GM19240 (cell line): ENCODE measurements around the gene CAMTA1.

Experiments used
- DNase-seq: peaks from one replicate; pipeline ENCODE4 v3.0.0; 2011; ENCODE audit warnings: low spot score; ENCODE audit not compliant: insufficient read length

Gene CAMTA1

GRCh38 chr1:7580923-7581753 is 795.9 kb downstream of the CAMTA1 start:
- no peak for DNase-seq

GRCh38 chr1:7581754-7582459 is 796.7 kb downstream of the CAMTA1 start:
- no peak for DNase-seq

DNA sequence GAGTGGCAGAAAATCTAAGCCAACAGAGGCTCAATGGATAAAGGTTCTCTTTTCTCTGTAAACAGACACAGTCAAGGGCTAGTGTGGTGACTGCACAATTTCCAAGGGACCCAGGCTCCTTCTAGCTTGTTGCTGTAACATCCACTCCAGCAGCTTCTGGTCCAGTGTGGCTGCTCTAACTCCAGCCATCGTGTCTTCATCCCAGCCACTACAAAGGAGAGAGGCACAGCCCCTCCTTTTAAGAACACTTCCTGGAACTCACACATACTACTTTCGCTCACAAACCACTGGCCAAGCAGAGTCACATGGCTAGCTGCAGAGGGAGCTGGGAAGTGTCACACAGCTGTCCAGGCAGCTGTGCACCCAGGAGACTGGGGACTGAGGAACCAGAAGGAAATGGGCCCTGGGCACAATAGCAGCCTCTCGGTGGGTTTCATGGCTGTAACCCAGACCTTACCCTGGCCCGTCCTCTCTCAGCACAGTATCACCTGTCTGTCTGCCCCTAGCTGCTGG is 797.3 kb downstream of the CAMTA1 start:
- no peak for DNase-seq

DNA sequence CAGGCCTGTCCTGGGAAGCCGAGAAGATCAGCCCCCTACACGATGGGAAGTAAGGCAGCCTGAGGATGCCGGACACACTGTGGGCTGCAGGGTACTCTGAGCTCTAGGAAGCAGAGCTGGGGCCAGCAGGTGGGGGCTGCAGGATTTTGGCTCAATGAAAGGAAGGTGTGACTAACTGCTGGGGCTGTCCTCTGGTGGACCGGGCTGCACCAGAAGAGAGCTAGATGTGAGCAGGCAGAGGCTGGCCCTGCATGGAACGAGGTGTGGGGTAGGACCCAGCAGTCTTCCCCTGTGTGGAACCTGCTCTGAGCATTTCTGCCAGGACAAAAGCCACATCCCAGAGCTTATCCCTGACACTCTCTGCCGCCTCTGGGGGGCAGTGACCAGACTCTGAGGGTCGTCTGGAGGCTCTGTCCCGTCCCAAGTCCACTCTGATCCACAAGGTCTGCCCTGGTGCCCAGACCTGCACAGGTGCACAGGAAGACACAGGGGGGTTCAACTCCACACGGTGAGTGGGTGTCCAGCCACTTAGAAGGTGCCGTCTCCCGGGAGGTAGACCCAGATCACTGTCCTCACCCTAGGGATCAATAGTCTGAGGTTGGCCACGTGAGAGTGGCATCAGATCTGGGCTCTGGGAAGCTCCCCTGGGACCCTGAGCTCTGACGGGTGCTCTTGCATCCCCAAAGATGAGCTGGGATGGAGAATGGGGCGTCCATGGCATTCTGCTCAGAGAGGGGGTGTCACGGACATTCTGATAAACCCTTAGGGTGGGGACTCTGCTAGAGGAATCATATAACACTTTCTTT is 798.2 kb downstream of the CAMTA1 start:
- no peak for DNase-seq

DNA sequence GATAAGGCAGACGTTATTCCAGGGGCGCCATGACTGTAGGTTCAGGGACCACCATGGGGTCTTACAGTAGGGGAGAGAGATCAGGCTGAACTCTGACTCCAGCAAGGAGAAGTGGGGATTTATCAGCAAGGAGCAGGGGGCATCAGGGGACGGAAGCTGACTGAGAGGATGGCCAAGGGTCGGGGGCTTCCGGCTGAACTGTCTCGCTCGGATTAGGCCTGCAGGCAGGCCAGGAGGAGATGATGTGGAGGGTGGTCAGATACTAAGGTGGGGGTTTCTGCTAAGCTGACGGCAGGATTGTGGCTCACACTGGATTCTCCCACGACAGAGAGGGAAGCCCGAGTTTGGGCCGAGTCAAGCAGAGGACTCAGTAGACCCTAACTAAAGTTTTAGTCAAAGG is 798.9 kb downstream of the CAMTA1 start:
- DNase-seq = no peak

- no peak for DNase-seq
Observed at GRCh38 chr1:7584643-7585042, 799.4 kb downstream of the CAMTA1 start.

DNA sequence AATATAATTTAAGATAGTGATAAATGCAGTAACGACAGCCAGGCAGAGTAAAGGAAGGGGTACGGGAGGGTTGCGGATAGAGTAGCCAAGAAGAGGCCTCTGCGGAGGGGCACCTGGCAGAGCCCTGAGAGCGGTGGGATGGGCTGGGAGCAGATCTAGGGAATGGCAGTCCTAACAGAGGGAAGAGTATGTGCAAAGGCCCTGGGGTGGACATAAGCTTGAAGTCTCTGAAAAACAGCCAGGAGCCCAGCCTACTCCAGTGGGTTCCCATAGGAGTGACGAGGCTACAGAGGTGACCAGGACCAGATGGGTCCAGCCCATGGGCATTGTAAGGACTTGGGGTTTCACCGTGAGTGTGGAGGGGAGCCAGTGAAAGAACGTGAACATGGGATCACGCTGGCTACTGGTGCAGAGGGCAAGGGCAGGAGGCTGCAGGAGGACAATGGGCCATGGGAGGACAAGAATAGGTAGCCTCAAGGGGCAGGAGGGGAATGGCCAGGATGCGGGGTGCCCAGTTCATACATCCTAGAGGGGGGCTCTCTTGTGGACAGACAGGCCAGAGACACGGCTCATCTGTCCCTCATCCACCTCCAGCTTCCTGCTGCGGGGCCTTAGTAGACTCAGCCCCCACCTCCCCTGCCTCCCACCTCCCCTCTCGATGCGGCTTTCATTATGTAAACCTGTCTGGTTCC is 800.1 kb downstream of the CAMTA1 start:
- no peak for DNase-seq

DNA sequence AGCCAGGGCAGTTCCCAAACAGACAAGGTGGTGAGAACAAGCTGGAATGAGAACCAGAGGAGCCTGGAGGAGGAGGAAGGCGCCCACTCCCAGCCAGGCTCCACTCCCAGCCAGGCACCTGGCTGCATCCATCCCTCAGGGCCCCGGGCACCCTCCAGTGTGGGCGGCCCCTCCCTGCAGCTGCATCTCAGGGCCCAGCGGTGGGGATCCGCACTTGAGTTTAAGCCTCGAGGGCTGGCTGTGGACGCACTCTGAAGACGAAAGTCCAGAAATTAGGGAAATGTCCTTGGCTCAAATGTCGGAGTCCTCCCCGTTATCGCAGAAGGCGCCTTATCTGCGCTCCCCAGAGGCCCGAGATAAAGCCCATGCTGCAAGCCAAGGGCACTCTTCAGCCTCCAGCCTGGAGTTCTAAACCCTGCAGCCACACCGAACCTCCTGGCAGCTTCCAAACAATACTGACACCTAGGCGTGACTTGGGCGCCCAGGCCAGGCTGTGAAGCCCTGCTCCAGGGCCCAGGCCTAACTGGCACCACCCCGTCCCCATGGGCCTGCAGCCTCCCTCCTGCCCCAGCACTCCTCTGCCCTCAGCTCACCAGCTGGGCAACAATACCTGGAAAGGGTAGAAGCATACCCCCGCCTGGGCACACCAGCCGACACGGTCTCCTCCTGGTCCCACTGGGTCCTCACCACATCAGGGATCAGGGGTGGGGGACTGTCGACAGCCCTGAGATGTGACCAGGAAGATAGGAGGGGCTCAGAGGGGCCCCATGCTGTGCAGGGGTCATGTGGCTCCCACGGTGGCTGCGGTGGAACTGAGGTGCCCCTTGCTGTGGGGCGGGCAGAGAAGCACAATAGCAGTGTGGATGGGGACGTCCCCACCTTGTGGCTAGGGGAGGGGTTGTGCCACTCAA is 801.0 kb downstream of the CAMTA1 start:
- no peak for DNase-seq

DNA sequence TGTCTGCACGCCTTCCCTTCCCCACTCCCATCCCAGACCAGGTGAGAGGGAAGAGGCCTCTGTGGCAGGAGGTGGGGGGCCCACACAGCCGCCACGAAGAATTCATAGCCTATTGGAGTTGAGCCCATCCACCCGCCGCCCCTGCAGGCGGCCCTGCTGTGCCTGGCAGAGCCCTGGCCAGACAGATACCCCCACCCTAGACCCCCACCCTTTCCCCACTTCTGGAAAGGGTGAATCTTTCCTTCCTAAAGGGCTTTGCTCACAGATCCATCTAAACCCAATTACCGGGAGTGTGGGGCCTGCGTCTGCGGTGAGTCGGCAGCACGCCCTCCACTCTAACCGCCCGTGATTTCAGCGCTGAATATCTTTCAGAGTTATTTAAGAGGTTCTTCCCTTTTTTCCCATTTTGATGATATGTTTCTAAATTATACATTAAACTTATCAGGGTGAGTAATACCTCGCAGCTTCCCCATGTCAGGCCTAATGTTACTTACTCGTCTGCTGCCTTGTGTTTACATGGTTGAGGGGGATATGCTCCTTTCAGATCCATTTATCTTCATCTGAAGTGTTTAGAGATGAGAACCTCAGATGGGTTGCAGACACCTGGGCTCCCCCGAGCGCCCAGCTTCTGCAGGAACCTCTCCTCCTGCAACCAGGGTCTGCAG is 802.0 kb downstream of the CAMTA1 start:
- no peak for DNase-seq

DNA sequence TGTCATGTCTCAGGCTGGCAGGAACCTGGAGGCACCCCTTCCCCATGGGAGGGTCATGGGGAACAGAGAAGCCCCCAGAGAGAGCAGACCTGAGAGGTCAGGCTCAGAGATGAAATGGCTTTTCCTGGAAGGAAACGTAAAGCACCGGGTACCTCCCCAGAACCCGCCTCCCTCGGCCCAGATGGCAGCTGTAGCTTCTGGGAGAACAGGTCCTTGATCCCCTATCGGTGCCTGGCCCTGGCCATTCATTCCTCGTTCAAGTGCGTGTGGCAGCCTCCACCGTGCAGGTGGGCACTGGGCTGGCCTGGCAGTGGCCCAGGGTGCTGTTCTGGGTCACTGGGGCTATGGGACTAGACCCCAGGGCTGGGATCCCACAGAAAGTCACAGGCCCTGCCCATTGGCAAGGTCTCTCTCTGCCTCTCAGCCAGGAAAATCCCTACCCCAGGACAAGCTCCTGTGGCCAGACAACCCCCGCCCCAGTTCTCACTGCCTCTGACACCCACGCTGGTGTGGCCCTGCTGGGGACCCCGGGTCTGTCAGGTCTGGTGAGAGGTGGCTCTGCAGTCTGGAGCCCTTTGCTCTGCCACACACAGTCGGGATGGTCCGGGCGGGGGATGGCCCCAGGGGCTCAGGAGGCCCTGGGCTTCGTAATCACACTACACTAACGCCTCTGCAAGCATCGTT is 802.7 kb downstream of the CAMTA1 start:
- DNase-seq = no peak

- DNase-seq = no peak
Observed at GRCh38 chr1:7588457-7588827, 803.2 kb downstream of the CAMTA1 start.

DNA sequence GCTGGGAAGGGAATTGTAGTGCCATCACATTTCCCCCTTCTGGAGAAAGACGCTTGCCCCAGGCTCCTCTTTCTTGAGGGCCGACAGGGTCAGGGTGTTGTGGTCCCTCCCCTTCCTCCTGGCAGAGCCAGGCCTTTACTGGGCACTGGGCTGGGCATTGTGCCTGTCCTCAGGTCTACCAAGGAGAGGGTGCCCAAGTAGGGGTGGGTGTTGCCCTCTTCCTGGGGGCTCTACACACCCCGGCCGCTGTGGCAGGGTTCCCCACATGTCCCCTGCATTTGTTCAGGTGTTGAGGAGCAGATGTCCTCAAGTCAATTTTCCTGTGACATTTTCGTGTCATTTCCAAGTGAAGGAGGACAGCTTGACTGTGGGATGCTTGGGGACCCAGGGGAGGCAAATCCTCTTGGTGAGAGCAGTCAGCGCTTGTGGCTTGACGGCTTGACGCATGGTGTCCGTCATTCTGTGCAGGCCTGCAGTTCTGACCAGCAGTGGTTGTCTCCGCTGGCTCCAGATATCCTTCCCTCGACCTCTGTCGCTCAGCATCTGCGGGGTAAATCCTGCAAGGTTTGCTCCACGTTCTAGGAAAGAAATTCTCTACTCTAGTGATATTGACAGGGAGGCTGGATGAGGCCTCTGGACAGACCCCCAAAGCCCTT is 804.0 kb downstream of the CAMTA1 start:
- no peak for DNase-seq

GRCh38 chr1:7589774-7590425 is 804.6 kb downstream of the CAMTA1 start:
- DNase-seq = no peak

- DNase-seq = no peak
Observed at GRCh38 chr1:7590426-7590790, 805.2 kb downstream of the CAMTA1 start.

DNA sequence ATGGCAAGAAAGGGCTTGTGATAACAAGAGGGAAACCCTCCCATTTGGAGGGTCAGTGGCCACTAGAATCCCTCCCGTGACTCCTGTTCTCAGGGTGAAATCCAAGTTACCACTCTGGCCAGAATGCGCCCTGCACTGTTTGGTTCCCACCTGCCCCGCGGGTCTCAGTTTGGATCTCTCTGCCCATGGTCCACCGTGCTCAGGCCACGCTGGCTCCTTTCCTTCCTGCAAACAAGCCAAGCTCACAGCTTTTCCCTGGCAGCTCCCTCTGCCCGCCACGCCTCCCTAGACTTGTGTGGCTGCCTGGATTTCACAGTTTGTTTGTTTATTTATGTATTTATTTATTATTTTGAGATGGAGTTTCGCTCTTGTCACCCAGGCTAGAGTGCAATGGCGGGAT is 806.3 kb downstream of the CAMTA1 start:
- no peak for DNase-seq

- DNase-seq = no peak
Observed at GRCh38 chr1:7592120-7592798, 807.0 kb downstream of the CAMTA1 start.

GRCh38 chr1:7594002-7594713 is 808.9 kb downstream of the CAMTA1 start:
- no peak for DNase-seq
